ENCODE data around the gene ZMIZ2.
"Not testable (repeated sequence)": the region's sequence is repeated elsewhere in the genome, so short reads cannot be mapped to it uniquely, and the experiment has no call there.

Gene ZMIZ2

DNA sequence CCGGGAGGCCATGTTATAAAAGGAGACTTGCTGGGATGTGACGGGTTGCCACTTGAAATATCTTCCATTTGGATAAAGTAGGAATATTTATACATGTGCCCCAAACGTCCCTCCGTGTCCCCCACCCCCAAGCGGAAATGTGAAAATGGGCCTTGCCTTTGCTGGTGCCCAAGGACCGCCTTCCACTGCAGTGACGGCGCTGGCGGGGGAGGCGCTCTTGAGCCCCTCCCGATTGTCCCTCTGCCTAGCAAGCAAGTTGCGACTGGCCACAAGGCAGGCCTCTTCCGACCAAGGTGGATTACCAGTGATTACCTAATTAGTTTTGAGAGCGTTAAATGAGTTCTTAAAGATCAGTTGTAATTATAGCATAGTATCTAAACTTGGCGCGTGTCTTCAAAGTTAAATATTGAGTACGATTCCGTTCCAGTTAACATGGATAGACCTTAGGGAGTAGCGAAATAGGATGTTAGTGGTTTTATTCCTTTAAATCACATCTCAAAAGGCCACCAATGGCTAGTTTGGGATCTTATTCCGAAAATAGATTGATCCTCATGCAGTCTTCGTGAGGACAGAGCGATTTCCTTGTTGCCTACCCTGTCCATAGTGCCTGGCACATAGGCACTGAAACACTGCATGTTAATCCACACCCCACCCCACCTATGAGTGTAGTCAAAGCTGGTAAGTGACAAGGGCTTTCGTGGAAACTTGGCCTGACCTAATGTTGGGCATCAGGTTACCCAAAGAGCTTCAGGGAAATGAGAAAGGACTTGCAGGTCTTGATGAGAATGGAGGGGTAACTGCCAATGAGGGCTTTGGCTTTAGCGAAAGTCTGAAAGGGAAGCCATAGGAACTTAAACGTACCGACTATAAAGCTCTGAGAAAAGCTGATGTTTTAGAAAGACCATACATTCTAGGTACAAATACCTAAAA, 48.9 kb downstream of the ZMIZ2 start:
- Histone ChIP-seq H3K27ac (ENCODE audit: low read length) (peak overlapping the region; percentile 99), H3K4me1 (ENCODE audit: control insufficient read depth in 1 of 2, insufficient read depth in 2 of 2, low read length in 2 of 2) (peaks cover 4 to 26% of the 10 kb centered on the region in 2 donors), H3K36me3 (ENCODE audit: control insufficient read depth in 1 of 2, insufficient read depth in 2 of 2, low read length in 2 of 2) (peaks cover 27 to 33% of the 10 kb centered on the region in 2 donors), H3K9me3 (ENCODE audit: control insufficient read depth in 1 of 2, low read length in 2 of 2) (no peaks in the 10 kb centered on the region), H3K27me3 (ENCODE audit: low read depth, low read length) (no peaks in the 10 kb centered on the region), H3K4me3 (ENCODE audit: low read depth in 1 of 2, low read length in 2 of 2) (peak overlapping the region; percentile 81 to 97)

DNA sequence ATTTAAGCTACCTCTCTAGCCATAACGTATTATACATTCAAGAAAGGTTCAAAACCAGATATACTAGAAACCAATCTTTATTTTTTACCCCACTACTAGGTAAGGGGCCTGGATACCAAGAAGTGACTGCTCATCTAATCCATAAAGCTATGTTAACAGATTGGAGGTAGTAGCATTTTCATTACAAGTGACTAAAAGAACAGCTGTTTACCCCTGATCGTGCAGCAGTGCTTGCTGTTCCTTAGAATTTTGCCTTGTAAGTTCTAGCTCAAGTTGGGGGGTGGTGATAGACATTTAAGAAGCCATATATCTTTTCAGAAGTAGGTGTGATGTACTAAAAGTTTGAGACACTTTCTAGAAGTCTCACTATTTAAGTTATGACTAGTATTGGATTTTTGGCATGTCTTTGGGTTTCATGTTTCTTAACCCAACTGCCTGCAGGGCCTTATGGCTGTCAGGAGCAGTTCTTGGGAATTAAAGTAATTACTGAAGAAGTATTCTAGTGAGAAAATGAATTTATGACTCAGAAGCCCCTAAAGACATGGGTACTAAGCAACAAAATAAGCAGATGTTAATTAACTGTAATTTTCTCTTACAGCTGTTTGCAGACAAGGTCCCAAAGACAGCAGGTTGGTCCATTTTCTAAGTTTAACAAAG, 50.1 kb downstream of the ZMIZ2 start:
- no peaks in the 10 kb centered on the region for H3K27me3 ChIP-seq (ENCODE audit: low read depth, low read length)
- H3K27ac ChIP-seq (ENCODE audit: low read length), result peak overlapping the region; percentile 57
- peak overlapping the region; percentile 81 to 97 for H3K4me3 ChIP-seq (ENCODE audit: low read depth in 1 of 2, low read length in 2 of 2)
- H3K36me3 ChIP-seq (ENCODE audit: control insufficient read depth in 1 of 2, insufficient read depth in 2 of 2, low read length in 2 of 2), result peaks cover 32 to 45% of the 10 kb centered on the region in 2 donors
- peaks cover 4 to 26% of the 10 kb centered on the region in 2 donors for H3K4me1 ChIP-seq (ENCODE audit: control insufficient read depth in 1 of 2, insufficient read depth in 2 of 2, low read length in 2 of 2)
- no peaks in the 10 kb centered on the region for H3K9me3 ChIP-seq (ENCODE audit: control insufficient read depth in 1 of 2, low read length in 2 of 2)

DNA sequence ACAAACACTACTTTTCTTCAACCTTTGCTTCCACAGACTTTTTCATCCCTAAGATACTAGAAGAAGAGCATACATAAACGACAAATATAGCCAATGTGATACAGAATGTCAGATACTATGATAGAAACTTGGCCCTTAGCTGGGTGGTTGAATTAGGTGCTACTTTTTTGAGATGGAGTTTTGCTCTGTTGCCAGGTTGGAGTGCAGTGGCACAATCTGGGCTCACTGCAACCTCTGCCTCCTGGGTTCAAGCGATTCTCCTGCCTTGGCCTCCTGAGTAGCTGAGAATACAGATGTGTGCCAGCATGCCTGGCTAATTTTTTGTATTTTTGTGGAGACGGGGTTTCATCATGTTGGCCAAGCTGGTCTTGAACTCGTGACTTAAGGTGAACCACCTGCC, 51.3 kb downstream of the ZMIZ2 start:
- no peak overlapping the region for H3K4me3 ChIP-seq (ENCODE audit: low read depth in 1 of 2, low read length in 2 of 2)
- no peak overlapping the region for H3K27ac ChIP-seq (ENCODE audit: low read length)
- peaks cover 32 to 56% of the 10 kb centered on the region in 2 donors for H3K36me3 ChIP-seq (ENCODE audit: control insufficient read depth in 1 of 2, insufficient read depth in 2 of 2, low read length in 2 of 2)
- H3K27me3 ChIP-seq (ENCODE audit: low read depth, low read length), result no peaks in the 10 kb centered on the region
- peaks cover 4 to 26% of the 10 kb centered on the region in 2 donors for H3K4me1 ChIP-seq (ENCODE audit: control insufficient read depth in 1 of 2, insufficient read depth in 2 of 2, low read length in 2 of 2)
- H3K9me3 ChIP-seq (ENCODE audit: control insufficient read depth in 1 of 2, low read length in 2 of 2), result no peaks in the 10 kb centered on the region

DNA sequence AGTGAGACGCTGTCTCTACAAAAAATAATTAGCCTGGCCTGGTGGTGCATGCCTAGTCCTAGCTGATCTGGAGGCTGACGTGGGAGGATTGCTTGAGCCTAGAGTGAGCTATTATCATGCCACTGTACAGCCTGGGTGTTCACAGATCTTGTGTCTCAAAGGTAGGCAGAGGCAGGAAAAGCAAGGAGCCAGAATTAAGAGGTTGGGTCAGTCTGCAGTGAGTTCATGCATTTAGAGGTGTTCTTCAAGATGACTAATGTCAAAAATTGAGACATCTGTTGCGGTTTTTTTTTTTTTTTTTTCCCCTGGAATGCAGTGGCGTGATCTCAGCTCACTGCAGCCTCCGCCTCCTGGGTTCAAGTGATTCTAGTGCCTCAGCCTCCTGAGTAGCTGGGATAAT, 53.2 kb downstream of the ZMIZ2 start:
- Histone ChIP-seq H3K36me3 (ENCODE audit: control insufficient read depth in 1 of 2, insufficient read depth in 2 of 2, low read length in 2 of 2) (peaks cover 32 to 53% of the 10 kb centered on the region in 2 donors), H3K4me3 (ENCODE audit: low read depth in 1 of 2, low read length in 2 of 2) (no peak overlapping the region), H3K27me3 (ENCODE audit: low read depth, low read length) (no peaks in the 10 kb centered on the region), H3K27ac (ENCODE audit: low read length) (no peak overlapping the region), H3K9me3 (ENCODE audit: control insufficient read depth in 1 of 2, low read length in 2 of 2) (no peaks in the 10 kb centered on the region), H3K4me1 (ENCODE audit: control insufficient read depth in 1 of 2, insufficient read depth in 2 of 2, low read length in 2 of 2) (peaks cover 4 to 24% of the 10 kb centered on the region in 2 donors)

DNA sequence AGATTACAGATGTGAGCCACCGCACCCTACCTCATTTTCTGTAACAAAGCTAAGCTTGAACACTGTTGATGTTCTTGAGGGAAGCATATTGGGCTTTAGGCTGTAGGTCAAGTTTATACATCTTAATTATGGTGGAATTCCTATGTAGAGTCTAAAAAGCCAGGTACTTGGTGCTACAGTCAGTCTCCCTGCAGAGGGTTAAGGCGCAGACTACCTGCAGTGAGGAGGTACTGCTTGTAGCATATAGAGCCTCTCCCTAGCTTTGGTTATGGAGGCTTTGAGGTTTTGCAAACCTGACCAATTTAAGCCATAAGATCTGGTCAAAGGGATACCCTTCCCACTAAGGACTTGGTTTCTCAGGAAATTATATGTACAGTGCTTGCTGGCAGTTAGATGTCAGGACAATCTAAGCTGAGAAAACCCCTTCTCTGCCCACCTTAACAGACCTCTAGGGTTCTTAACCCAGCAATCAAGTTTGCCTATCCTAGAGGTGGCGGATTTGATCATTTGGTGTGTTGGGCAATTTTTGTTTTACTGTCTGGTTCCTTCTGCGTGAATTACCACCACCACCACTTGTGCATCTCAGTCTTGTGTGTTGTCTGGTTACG, 53.9 kb downstream of the ZMIZ2 start:
- Histone ChIP-seq H3K36me3 (ENCODE audit: control insufficient read depth in 1 of 2, insufficient read depth in 2 of 2, low read length in 2 of 2) (peaks cover 32 to 53% of the 10 kb centered on the region in 2 donors), H3K4me3 (ENCODE audit: low read depth in 1 of 2, low read length in 2 of 2) (no peak overlapping the region), H3K4me1 (ENCODE audit: control insufficient read depth in 1 of 2, insufficient read depth in 2 of 2, low read length in 2 of 2) (peaks cover 4 to 24% of the 10 kb centered on the region in 2 donors), H3K9me3 (ENCODE audit: control insufficient read depth in 1 of 2, low read length in 2 of 2) (no peaks in the 10 kb centered on the region), H3K27ac (ENCODE audit: low read length) (no peak overlapping the region), H3K27me3 (ENCODE audit: low read depth, low read length) (no peaks in the 10 kb centered on the region)

DNA sequence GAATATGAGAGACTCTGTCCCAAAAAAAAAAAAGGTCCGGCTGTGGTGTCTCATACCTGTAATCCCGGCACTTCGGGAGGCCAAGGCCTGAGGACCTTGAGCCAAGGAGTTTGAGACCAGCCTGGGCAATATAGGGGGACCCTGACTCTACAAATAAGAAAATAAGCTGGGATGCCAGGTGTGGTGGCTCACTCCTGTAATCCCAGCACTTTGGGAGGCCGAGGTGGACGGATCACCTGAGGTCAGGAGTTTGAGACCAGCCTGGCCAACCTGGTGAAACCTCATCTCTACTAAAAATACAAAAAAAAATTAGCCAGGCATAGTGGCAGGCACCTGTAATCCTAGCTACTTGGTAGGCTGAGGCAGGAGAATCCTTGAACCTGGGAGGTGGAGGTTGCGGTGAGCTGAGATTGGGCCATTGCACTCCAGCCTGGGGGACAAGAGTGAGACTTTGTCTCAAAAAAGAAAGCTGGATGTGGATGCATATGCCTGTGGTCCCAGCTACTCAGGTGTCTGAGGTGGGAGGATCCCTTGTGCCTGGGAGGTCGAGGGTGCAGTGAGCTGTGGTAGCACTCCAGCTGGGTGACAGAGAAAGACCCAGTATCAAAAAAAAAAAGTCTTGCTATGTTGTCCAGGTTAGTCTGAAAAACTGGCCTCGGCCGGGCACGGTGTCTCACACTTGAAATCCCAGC, 55.3 kb downstream of the ZMIZ2 start:
- peaks cover 27 to 53% of the 10 kb centered on the region in 2 donors for H3K36me3 ChIP-seq (ENCODE audit: control insufficient read depth in 1 of 2, insufficient read depth in 2 of 2, low read length in 2 of 2)
- not testable (repeated sequence) for H3K27ac ChIP-seq (ENCODE audit: low read length); H3K27me3 ChIP-seq (ENCODE audit: low read depth, low read length); H3K4me3 ChIP-seq (ENCODE audit: low read depth in 1 of 2, low read length in 2 of 2); H3K9me3 ChIP-seq (ENCODE audit: control insufficient read depth in 1 of 2, low read length in 2 of 2)
- H3K4me1 ChIP-seq (ENCODE audit: control insufficient read depth in 1 of 2, insufficient read depth in 2 of 2, low read length in 2 of 2), result peaks cover 0 to 11% of the 10 kb centered on the region in 2 donors

DNA sequence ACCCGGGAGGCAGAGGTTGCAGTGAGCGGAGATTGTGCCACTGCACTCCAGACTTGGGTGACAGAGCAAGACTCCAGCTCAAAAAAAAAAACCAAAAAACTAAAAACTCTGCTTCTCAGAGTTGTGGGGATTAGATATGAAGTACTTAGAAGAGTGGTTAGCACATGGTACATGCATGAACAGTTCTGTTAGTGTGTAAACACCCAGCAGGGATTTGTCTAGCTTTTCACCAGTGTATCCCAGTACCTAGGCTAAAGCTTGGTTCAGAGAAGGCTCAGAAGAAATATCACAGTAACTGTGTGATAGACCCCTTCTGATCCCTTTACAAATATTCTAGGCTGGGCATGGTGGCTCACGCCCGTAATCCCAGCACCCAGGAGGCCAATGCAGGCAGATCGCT, 57.3 kb downstream of the ZMIZ2 start:
- no peaks in the 10 kb centered on the region for H3K4me1 ChIP-seq (ENCODE audit: control insufficient read depth in 1 of 2, insufficient read depth in 2 of 2, low read length in 2 of 2)
- no peaks in the 10 kb centered on the region for H3K9me3 ChIP-seq (ENCODE audit: control insufficient read depth in 1 of 2, low read length in 2 of 2)
- H3K27ac ChIP-seq (ENCODE audit: low read length), result no peak overlapping the region
- H3K4me3 ChIP-seq (ENCODE audit: low read depth in 1 of 2, low read length in 2 of 2), result no peak overlapping the region
- peaks cover 19 to 36% of the 10 kb centered on the region in 2 donors for H3K36me3 ChIP-seq (ENCODE audit: control insufficient read depth in 1 of 2, insufficient read depth in 2 of 2, low read length in 2 of 2)
- no peaks in the 10 kb centered on the region for H3K27me3 ChIP-seq (ENCODE audit: low read depth, low read length)

DNA sequence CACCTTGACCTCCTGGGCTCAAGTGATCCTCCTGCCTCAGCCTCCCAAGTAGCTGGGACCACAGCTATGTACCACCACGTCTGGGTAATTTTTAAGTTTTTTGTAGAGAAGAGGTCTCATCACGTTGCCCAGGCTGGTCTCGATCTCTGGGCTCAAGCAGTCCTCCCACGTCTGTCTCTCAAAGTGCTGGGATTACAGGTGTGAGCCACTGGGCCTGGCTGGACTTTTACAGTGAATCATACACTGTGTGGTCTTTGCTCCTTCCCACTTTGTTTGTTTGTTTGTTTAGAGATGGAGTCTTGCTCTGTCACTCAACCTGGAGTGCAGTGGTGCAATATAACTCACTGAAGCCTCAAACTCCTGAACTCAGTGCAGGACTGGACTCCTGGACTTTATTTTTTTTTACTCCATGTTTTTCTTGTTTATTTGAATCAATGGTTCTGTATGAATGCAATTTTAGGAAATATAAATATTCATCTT, 60.3 kb downstream of the ZMIZ2 start:
- Histone ChIP-seq H3K9me3 (ENCODE audit: control insufficient read depth in 1 of 2, low read length in 2 of 2) (no peaks in the 10 kb centered on the region), H3K36me3 (ENCODE audit: control insufficient read depth in 1 of 2, insufficient read depth in 2 of 2, low read length in 2 of 2) (peaks cover 0 to 10% of the 10 kb centered on the region in 2 donors), H3K4me3 (ENCODE audit: low read depth in 1 of 2, low read length in 2 of 2) (no peak overlapping the region), H3K27me3 (ENCODE audit: low read depth, low read length) (no peaks in the 10 kb centered on the region), H3K4me1 (ENCODE audit: control insufficient read depth in 1 of 2, insufficient read depth in 2 of 2, low read length in 2 of 2) (no peaks in the 10 kb centered on the region), H3K27ac (ENCODE audit: low read length) (no peak overlapping the region)

DNA sequence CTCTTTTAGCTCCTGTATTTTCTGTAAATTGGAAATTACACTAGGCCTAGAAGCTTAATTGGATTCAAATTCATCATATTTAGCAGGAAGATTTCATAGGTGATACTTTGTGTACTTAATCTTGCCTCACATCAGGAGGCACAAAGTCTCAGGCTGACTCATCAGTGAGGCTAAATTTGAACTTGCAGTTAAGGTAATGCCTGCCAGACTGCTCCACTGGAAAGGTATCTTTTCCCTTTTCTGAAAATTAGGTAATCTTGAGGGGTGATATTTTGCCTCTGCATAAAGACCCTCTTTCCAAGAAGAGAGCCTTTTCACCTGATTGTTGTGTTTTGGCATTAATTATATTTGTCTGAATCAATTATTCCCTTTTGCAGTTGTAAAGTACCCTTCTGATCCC, 62.4 kb downstream of the ZMIZ2 start:
- H3K27ac ChIP-seq (ENCODE audit: low read length), result no peak overlapping the region
- no peaks in the 10 kb centered on the region for H3K36me3 ChIP-seq (ENCODE audit: control insufficient read depth in 1 of 2, insufficient read depth in 2 of 2, low read length in 2 of 2)
- no peaks in the 10 kb centered on the region for H3K4me1 ChIP-seq (ENCODE audit: control insufficient read depth in 1 of 2, insufficient read depth in 2 of 2, low read length in 2 of 2)
- no peaks in the 10 kb centered on the region for H3K9me3 ChIP-seq (ENCODE audit: control insufficient read depth in 1 of 2, low read length in 2 of 2)
- H3K27me3 ChIP-seq (ENCODE audit: low read depth, low read length), result no peaks in the 10 kb centered on the region
- H3K4me3 ChIP-seq (ENCODE audit: low read depth in 1 of 2, low read length in 2 of 2), result no peak overlapping the region

DNA sequence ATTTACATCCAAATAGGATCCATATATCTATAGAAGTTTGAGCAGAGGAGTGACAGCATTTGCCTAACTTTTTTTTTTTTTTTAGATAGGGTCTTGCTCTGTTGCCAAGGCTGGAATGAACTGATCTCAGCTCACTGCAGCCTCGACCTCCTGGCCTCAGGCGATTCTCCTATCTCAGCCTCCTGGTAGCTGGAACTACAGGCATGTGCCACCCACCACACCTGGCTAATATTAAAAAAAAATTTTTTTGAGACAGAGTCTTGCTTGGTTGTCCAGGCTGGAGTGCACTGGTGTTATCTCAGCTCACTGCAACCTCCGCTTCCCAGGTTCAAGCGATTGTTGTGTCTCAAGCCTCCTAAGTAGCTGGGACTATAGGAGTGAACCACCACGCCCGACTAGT, 62.9 kb downstream of the ZMIZ2 start:
- H3K4me3 ChIP-seq (ENCODE audit: low read depth in 1 of 2, low read length in 2 of 2), result no peak overlapping the region
- no peaks in the 10 kb centered on the region for H3K4me1 ChIP-seq (ENCODE audit: control insufficient read depth in 1 of 2, insufficient read depth in 2 of 2, low read length in 2 of 2)
- H3K9me3 ChIP-seq (ENCODE audit: control insufficient read depth in 1 of 2, low read length in 2 of 2), result no peaks in the 10 kb centered on the region
- H3K36me3 ChIP-seq (ENCODE audit: control insufficient read depth in 1 of 2, insufficient read depth in 2 of 2, low read length in 2 of 2), result no peaks in the 10 kb centered on the region
- no peak overlapping the region for H3K27ac ChIP-seq (ENCODE audit: low read length)
- H3K27me3 ChIP-seq (ENCODE audit: low read depth, low read length), result no peaks in the 10 kb centered on the region

DNA sequence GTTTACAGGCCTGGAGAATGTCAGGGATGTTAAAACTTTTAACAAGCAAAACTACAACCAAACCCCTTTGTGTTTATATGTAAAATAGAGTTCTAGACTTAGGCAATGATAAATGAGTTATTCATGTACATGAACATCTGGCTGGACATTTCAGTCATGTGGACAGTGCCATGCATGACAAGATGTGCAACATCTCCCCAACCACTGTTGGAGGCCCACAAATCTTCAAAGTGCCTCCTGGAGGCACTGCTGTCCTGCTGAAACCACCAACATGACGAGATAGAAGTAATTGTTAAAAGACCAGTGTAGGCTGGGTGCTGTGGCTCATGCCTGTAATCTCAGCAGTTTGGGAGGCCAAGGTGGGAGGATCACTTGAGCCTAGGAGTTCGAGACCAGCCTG, 66.3 kb downstream of the ZMIZ2 start:
- H3K27ac ChIP-seq (ENCODE audit: low read length), result no peak overlapping the region
- no peak overlapping the region for H3K4me3 ChIP-seq (ENCODE audit: low read depth in 1 of 2, low read length in 2 of 2)
- no peaks in the 10 kb centered on the region for H3K36me3 ChIP-seq (ENCODE audit: control insufficient read depth in 1 of 2, insufficient read depth in 2 of 2, low read length in 2 of 2)
- H3K4me1 ChIP-seq (ENCODE audit: control insufficient read depth in 1 of 2, insufficient read depth in 2 of 2, low read length in 2 of 2), result no peaks in the 10 kb centered on the region
- H3K27me3 ChIP-seq (ENCODE audit: low read depth, low read length), result no peaks in the 10 kb centered on the region
- no peaks in the 10 kb centered on the region for H3K9me3 ChIP-seq (ENCODE audit: control insufficient read depth in 1 of 2, low read length in 2 of 2)

Data from muscle layer of duodenum (tissue), 2 donors.